Loucy (cell line): ENCODE results near the gene OXER1.

Source experiments
- H2AFZ ChIP-seq: fragments of 200-600 bp; sonication (generic); 2 replicates; pipeline ENCODE4 v1.6.0; 2016; ENCODE audit warnings: antibody characterized with exemption, mild to moderate bottlenecking, low read length, moderate library complexity
- H3F3A ChIP-seq: fragments of 200-600 bp; 2 replicates; pipeline ENCODE4 v1.6.0; 2016; ENCODE audit warnings: antibody characterized with exemption, low read depth, mild to moderate bottlenecking
- H3K27me3 ChIP-seq: fragments of 200-600 bp; sonication (generic); 2 replicates; pipeline ENCODE4 v1.6.1; 2014; ENCODE audit warnings: low read length, mild to moderate bottlenecking; ENCODE audit not compliant: insufficient read depth, poor library complexity, severe bottlenecking
- H3K36me3 ChIP-seq: fragments of 200-600 bp; sonication (generic); 2 replicates; pipeline ENCODE4 v1.6.1; 2016; ENCODE audit warnings: low read length; ENCODE audit not compliant: insufficient read depth
- H3K4me1 ChIP-seq: fragments of 200-600 bp; sonication (generic); 2 replicates; pipeline ENCODE4 v1.5.1; 2014; ENCODE audit warnings: low read length, mild to moderate bottlenecking; ENCODE audit not compliant: insufficient read depth, poor library complexity, severe bottlenecking
- H3K4me2 ChIP-seq: fragments of 200-600 bp; sonication (generic); 2 replicates; pipeline ENCODE4 v1.6.0; 2014; ENCODE audit warnings: antibody characterized with exemption, low read length, low read depth, mild to moderate bottlenecking; ENCODE audit not compliant: poor library complexity, severe bottlenecking
- H3K4me3 ChIP-seq: fragments of 200-600 bp; sonication (generic); 2 replicates; pipeline ENCODE4 v1.5.1; 2014; ENCODE audit warnings: low read length, mild to moderate bottlenecking, mixed read lengths; ENCODE audit not compliant: poor library complexity, severe bottlenecking
- H3K79me2 ChIP-seq: fragments of 200-600 bp; sonication (generic); 2 replicates; pipeline ENCODE4 v1.6.1; 2014; ENCODE audit warnings: low read length; ENCODE audit not compliant: insufficient read depth
- H3K9ac ChIP-seq: fragments of 200-600 bp; sonication (generic); 2 replicates; pipeline ENCODE4 v1.6.0; 2014; ENCODE audit warnings: mild to moderate bottlenecking, low read depth, low read length, moderate library complexity; ENCODE audit not compliant: poor library complexity, severe bottlenecking
- H3K9me2 ChIP-seq: fragments of 200-600 bp; sonication (generic); replicated peaks from 2 replicates; pipeline ENCODE4 v1.6.1; 2016; ENCODE audit warnings: low read depth, low read length, mixed read lengths
- H3K9me3 ChIP-seq: fragments of 200-600 bp; sonication (generic); 2 replicates; pipeline ENCODE4 v1.6.1; 2014; ENCODE audit warnings: mild to moderate bottlenecking, antibody characterized with exemption, low read length, low read depth; ENCODE audit not compliant: insufficient read depth
- H4K20me1 ChIP-seq: fragments of 200-600 bp; sonication (generic); 2 replicates; pipeline ENCODE4 v1.6.0; 2014; ENCODE audit warnings: antibody characterized with exemption, low read length, mild to moderate bottlenecking; ENCODE audit not compliant: insufficient read depth, poor library complexity, severe bottlenecking
- CTCF ChIP-seq: fragments of 200-600 bp; sonication (generic); conservative IDR thresholded peaks from 2 replicates; pipeline ENCODE4 v1.5.1; 2014; ENCODE audit warnings: mild to moderate bottlenecking, antibody characterized with exemption, low read length
- EZH2phosphoT487 ChIP-seq: fragments of 200-600 bp; IDR thresholded peaks from 2 replicates; pipeline ENCODE4 v1.6.1; 2018; ENCODE audit warnings: antibody characterized with exemption, mild to moderate bottlenecking, moderate library complexity, borderline replicate concordance

OXER1 gene

GRCh38 chr2:42797281-42797680, 33.3 kb upstream of the OXER1 start:
- Histone ChIP-seq H3K4me3 (no peak overlapping the region), H3K79me2 (no peaks in the 10 kb centered on the region), H4K20me1 (no peaks in the 10 kb centered on the region), H3F3A (no peaks in the 10 kb centered on the region), H3K27me3 (no peaks in the 10 kb centered on the region), H3K9me2 (no peaks in the 10 kb centered on the region), H3K4me1 (no peaks in the 10 kb centered on the region), H3K9ac (no peak overlapping the region), H3K9me3 (no peaks in the 10 kb centered on the region), H3K4me2 (no peak overlapping the region), H3K36me3 (no peaks in the 10 kb centered on the region), H2AFZ (no peak overlapping the region)
- TF ChIP-seq CTCF (no peak), EZH2phosphoT487 (no peak)

GRCh38 chr2:42796427-42797248, 32.7 kb upstream of the OXER1 start:
- Histone ChIP-seq H3K4me3 (no peak overlapping the region), H4K20me1 (no peaks in the 10 kb centered on the region), H3K9me3 (no peaks in the 10 kb centered on the region), H3K4me1 (no peaks in the 10 kb centered on the region), H3K9me2 (no peaks in the 10 kb centered on the region), H3K4me2 (no peak overlapping the region), H3F3A (no peaks in the 10 kb centered on the region), H3K27me3 (no peaks in the 10 kb centered on the region), H3K9ac (no peak overlapping the region), H3K36me3 (no peaks in the 10 kb centered on the region), H2AFZ (no peak overlapping the region), H3K79me2 (no peaks in the 10 kb centered on the region)
- TF ChIP-seq EZH2phosphoT487: no peak
- TF ChIP-seq CTCF: no peak

- H3K9ac ChIP-seq: no peak overlapping the region
- H3K27me3 ChIP-seq: no peaks in the 10 kb centered on the region
- H3K79me2 ChIP-seq: no peaks in the 10 kb centered on the region
- H3K4me1 ChIP-seq: no peaks in the 10 kb centered on the region
- no peaks in the 10 kb centered on the region for H3F3A ChIP-seq
- H3K4me3 ChIP-seq: no peak overlapping the region
- TF ChIP-seq EZH2phosphoT487: no peak
- TF ChIP-seq CTCF: no peak
- no peaks in the 10 kb centered on the region for H4K20me1 ChIP-seq
- no peaks in the 10 kb centered on the region for H3K9me2 ChIP-seq
- peak overlapping the region; percentile 4; the same call in 1 of the 2 replicates for H2AFZ ChIP-seq
- H3K9me3 ChIP-seq: no peaks in the 10 kb centered on the region
- no peak overlapping the region for H3K4me2 ChIP-seq
- H3K36me3 ChIP-seq: no peaks in the 10 kb centered on the region
Measured at GRCh38 chr2:42795841-42796301, 31.9 kb upstream of the OXER1 start.
